ENCODE measurements around the gene INCENP. TPM values are rescaled to one million over a fixed set of nuclear protein-coding genes. Genes with fewer than 3 reads are reported as not detected.

The INCENP gene
- total and polyA plus RNA-seq, 4 donors: 2.4 to 34.4 (median 4.7) TPM

DNA sequence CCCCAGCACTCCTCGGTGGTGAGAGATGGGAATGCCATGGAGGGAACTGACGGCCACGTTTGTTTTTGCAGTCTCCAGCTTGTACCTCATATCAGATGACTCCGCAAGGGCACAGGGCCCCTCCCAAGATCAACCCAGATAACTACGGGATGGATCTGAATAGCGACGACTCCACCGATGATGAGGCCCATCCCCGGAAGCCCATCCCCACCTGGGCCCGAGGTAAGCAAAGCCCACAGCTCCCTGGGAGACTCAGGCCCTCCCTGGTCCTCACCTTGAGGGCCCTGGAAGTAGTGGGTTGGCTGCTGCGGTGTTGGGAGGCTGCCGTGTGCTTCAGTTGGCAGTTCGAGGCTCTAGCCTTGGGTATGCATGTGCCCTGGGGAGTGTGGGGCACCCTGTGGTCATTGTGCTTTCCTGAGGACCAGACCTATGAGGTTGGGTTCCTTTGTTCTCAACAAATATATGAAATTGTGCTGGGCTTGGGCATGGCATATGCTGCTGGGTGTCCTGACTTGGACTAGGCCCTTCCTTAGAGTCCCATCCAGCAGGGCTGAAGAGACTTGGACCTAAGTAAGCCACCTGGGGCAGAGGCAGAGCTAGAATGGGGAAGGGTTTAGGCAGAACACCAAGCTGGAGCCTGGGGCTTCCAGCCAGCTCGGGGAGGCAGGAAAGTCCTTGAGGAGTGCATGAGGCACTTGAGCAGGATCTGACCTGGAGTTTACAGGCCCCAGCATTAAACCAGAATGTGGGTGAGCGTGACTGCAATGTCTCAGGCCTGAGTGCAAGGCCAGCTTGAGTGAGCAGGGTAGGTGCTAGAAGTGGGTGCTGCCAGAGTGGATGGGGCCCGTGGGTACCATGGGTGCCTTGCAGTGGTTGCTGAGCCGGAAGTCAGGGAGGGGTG, 26.4 kb downstream of the INCENP start:
- Histone ChIP-seq H3K9ac (ENCODE audit: low read depth in 1 of 2, low read length in 2 of 2) (no peak overlapping the region), H3K4me3 (ENCODE audit: low read depth in 1 of 3, low read length in 3 of 3) (no peak overlapping the region), H3K9me3 (ENCODE audit: control insufficient read depth in 4 of 4, low read length in 3 of 4) (no peaks in the 10 kb centered on the region), H3K27ac (ENCODE audit: low read depth in 1 of 2, low read length in 2 of 2) (no peak overlapping the region), H3K36me3 (ENCODE audit: control insufficient read depth in 4 of 4, insufficient read depth in 3 of 4, low read depth in 1 of 4, low read length in 3 of 4) (peaks cover 5 to 52% (median 26%) of the 10 kb centered on the region in 4 donors), H3K4me1 (ENCODE audit: control insufficient read depth in 4 of 4, insufficient read depth in 4 of 4, low read length in 3 of 4) (no peaks in the 10 kb centered on the region), H3K27me3 (ENCODE audit: control insufficient read depth in 4 of 4, insufficient read depth in 4 of 4, low read length in 3 of 4) (no peaks in the 10 kb centered on the region)
- peak; percentile 27 for DNase-seq (ENCODE audit: low spot score)
- 96% methylated on average over 17 of the region's 17 CpGs for WGBS
- TF ChIP-seq HNF4G (IDR thresholded peaks at IDR 0.05) (no peak), RXRA (IDR thresholded peaks at IDR 0.05) (no peak), TAF1 (conservative IDR thresholded peaks at IDR 0.05) (no peak), RAD21 (IDR thresholded peaks at IDR 0.05) (no peak), GABPA (IDR thresholded peaks at IDR 0.05 in 1 of 2, conservative IDR thresholded peaks at IDR 0.05 in 1 of 2) (no peak), FOXA2 (IDR thresholded peaks at IDR 0.05) (no peak), YY1 (IDR thresholded peaks at IDR 0.05) (no peak), SP1 (IDR thresholded peaks at IDR 0.05) (no peak), NR2F2 (IDR thresholded peaks at IDR 0.05) (no peak), HNF4A (conservative IDR thresholded peaks at IDR 0.05) (no peak), JUND (IDR thresholded peaks at IDR 0.05) (no peak)
- TF ChIP-seq, protein P1, sequence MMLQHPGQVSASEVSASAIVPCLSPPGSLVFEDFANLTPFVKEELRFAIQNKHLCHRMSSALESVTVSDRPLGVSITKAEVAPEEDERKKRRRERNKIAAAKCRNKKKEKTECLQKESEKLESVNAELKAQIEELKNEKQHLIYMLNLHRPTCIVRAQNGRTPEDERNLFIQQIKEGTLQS (IDR thresholded peaks at IDR 0.05): no peak
- TF ChIP-seq, protein P2, sequence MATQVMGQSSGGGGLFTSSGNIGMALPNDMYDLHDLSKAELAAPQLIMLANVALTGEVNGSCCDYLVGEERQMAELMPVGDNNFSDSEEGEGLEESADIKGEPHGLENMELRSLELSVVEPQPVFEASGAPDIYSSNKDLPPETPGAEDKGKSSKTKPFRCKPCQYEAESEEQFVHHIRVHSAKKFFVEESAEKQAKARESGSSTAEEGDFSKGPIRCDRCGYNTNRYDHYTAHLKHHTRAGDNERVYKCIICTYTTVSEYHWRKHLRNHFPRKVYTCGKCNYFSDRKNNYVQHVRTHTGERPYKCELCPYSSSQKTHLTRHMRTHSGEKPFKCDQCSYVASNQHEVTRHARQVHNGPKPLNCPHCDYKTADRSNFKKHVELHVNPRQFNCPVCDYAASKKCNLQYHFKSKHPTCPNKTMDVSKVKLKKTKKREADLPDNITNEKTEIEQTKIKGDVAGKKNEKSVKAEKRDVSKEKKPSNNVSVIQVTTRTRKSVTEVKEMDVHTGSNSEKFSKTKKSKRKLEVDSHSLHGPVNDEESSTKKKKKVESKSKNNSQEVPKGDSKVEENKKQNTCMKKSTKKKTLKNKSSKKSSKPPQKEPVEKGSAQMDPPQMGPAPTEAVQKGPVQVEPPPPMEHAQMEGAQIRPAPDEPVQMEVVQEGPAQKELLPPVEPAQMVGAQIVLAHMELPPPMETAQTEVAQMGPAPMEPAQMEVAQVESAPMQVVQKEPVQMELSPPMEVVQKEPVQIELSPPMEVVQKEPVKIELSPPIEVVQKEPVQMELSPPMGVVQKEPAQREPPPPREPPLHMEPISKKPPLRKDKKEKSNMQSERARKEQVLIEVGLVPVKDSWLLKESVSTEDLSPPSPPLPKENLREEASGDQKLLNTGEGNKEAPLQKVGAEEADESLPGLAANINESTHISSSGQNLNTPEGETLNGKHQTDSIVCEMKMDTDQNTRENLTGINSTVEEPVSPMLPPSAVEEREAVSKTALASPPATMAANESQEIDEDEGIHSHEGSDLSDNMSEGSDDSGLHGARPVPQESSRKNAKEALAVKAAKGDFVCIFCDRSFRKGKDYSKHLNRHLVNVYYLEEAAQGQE (IDR thresholded peaks at IDR 0.05): no peak
- TF ChIP-seq, protein P3, sequence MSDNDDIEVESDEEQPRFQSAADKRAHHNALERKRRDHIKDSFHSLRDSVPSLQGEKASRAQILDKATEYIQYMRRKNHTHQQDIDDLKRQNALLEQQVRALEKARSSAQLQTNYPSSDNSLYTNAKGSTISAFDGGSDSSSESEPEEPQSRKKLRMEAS (IDR thresholded peaks at IDR 0.05): no peak
- TF ChIP-seq, protein P4, sequence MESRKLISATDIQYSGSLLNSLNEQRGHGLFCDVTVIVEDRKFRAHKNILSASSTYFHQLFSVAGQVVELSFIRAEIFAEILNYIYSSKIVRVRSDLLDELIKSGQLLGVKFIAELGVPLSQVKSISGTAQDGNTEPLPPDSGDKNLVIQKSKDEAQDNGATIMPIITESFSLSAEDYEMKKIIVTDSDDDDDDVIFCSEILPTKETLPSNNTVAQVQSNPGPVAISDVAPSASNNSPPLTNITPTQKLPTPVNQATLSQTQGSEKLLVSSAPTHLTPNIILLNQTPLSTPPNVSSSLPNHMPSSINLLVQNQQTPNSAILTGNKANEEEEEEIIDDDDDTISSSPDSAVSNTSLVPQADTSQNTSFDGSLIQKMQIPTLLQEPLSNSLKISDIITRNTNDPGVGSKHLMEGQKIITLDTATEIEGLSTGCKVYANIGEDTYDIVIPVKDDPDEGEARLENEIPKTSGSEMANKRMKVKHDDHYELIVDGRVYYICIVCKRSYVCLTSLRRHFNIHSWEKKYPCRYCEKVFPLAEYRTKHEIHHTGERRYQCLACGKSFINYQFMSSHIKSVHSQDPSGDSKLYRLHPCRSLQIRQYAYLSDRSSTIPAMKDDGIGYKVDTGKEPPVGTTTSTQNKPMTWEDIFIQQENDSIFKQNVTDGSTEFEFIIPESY (IDR thresholded peaks at IDR 0.05): no peak
